ENCODE data around the gene GASK1A.
"Not testable (repeated sequence)": the region's sequence is repeated elsewhere in the genome, so short reads cannot be mapped to it uniquely, and the experiment has no call there.

The GASK1A gene

GRCh38 chr3:42970557-42970956 lies 8.6 kb upstream of the GASK1A start:
- no peak for DNase-seq (ENCODE audit: extremely low read depth, low read depth)
- TF ChIP-seq CTCF (IDR thresholded peaks at IDR 0.05; ENCODE audit: low read depth, low read length): no peak

- no peak for TF ChIP-seq CTCF (IDR thresholded peaks at IDR 0.05; ENCODE audit: low read depth, low read length)
- no peak for DNase-seq (ENCODE audit: extremely low read depth, low read depth)
Measured at GRCh38 chr3:42970976-42971772, 7.9 kb upstream of the GASK1A start.

- DNase-seq (ENCODE audit: extremely low read depth, low read depth): not testable (repeated sequence)
Measured at GRCh38 chr3:42974906-42975305, 4.2 kb upstream of the GASK1A start.

GRCh38 chr3:42975456-42975855 lies 3.7 kb upstream of the GASK1A start:
- DNase-seq (ENCODE audit: extremely low read depth, low read depth): no peak
- no peak for TF ChIP-seq CTCF (IDR thresholded peaks at IDR 0.05; ENCODE audit: low read depth, low read length)

- TF ChIP-seq CTCF (IDR thresholded peaks at IDR 0.05; ENCODE audit: low read depth, low read length): no peak
- no peak for DNase-seq (ENCODE audit: extremely low read depth, low read depth)
Measured at GRCh38 chr3:42975955-42976354, 3.2 kb upstream of the GASK1A start.

- DNase-seq (ENCODE audit: extremely low read depth, low read depth): no peak
- TF ChIP-seq CTCF (IDR thresholded peaks at IDR 0.05; ENCODE audit: low read depth, low read length): no peak
Measured at GRCh38 chr3:42980209-42980608, 1.1 kb downstream of the GASK1A start.

- DNase-seq (ENCODE audit: extremely low read depth, low read depth): no peak
- no peak for TF ChIP-seq CTCF (IDR thresholded peaks at IDR 0.05; ENCODE audit: low read depth, low read length)
Measured at GRCh38 chr3:42980909-42981308, 1.8 kb downstream of the GASK1A start.
